Measurements from ENCODE around the gene NFIX.

GRCh38 chr19:13014921-13015280, 19.6 kb downstream of the NFIX start:
- TF ChIP-seq CTCF (conservative IDR thresholded peaks at IDR 0.05; ENCODE audit: low read depth in 2 of 2) (no peak), EZH2 (IDR thresholded peaks at IDR 0.05; ENCODE audit: low read depth, unreplicated experiment) (no peak), ZNF114 (CRISPR knock-in tag; IDR thresholded peaks at IDR 0.05) (no peak), EZH2phosphoT487 (IDR thresholded peaks at IDR 0.05; ENCODE audit: unreplicated experiment) (no peak), POLR2AphosphoS5 (IDR thresholded peaks at IDR 0.05; ENCODE audit: low read depth) (no peak), NANOG (IDR thresholded peaks at IDR 0.05; ENCODE audit: borderline replicate concordance) (no peak), ZNF331 (CRISPR knock-in tag; IDR thresholded peaks at IDR 0.05; ENCODE audit: low read depth) (no peak), ZNF462 (CRISPR knock-in tag; IDR thresholded peaks at IDR 0.05) (no peak), CREB1 (CRISPR knock-in tag; IDR thresholded peaks at IDR 0.05; ENCODE audit: low read depth) (no peak), REST (IDR thresholded peaks at IDR 0.05; ENCODE audit: unreplicated experiment) (no peak), ETS1 (IDR thresholded peaks at IDR 0.05) (no peak), STAT1 (IDR thresholded peaks at IDR 0.05; ENCODE audit: unreplicated experiment) (no peak)

Measured in GM23338 (cell line).